ENCODE measurements around the gene C5orf34.
"Not testable (repeated sequence)": the region's sequence is repeated elsewhere in the genome, so short reads cannot be mapped to it uniquely, and the experiment has no call there.

Gene C5orf34

DNA sequence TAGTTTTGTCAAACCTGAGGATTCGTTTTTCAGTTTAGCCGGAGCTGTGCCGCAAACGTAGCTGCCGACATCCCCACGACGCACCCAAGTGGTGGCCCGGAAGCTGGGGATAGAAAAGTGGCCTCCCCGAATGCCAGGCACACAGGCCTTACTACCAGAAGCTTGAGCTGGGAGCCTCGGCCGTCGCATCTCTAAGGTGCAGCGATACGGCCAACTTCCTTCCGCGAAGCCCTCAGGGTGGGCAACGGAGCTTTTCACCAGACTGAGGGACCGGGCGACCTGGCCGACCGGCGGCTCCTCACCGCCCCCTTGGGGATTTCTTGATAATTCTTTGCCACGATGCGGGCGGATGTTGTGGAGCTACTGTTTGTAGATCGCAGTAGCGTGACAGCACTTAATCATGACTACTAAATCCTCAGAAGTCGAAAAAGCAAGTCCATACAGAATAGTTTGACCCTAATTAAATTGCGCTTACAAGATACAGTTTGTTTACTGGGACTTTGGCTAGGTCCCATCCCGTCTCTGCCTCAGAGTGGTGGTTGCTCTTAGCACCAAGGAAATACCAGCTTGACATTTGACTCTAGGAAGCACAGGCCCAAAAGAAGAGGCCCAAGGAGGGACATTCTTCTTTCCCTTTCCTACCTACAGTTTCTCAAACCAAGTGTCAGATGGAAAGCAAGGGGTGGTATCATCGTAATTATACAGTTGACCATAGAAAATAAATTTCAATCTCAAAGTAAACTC, 30.7 kb downstream of the C5orf34 start:
- H3K36me3 Mint-ChIP-seq (ENCODE audit: low read depth) = peaks cover 28% of the 10 kb centered on the region
- H3K27ac Mint-ChIP-seq = peak overlapping the region; percentile 99
- no peaks in the 10 kb centered on the region for H3K9me3 Mint-ChIP-seq
- DNase-seq = peak; percentile 86
- peak; percentile 73 for ATAC-seq
- H3K4me3 Mint-ChIP-seq = peak overlapping the region; percentile 95
- peaks cover 2% of the 10 kb centered on the region for H3K27me3 Mint-ChIP-seq
- H3K4me1 Mint-ChIP-seq = peaks cover 48% of the 10 kb centered on the region

DNA sequence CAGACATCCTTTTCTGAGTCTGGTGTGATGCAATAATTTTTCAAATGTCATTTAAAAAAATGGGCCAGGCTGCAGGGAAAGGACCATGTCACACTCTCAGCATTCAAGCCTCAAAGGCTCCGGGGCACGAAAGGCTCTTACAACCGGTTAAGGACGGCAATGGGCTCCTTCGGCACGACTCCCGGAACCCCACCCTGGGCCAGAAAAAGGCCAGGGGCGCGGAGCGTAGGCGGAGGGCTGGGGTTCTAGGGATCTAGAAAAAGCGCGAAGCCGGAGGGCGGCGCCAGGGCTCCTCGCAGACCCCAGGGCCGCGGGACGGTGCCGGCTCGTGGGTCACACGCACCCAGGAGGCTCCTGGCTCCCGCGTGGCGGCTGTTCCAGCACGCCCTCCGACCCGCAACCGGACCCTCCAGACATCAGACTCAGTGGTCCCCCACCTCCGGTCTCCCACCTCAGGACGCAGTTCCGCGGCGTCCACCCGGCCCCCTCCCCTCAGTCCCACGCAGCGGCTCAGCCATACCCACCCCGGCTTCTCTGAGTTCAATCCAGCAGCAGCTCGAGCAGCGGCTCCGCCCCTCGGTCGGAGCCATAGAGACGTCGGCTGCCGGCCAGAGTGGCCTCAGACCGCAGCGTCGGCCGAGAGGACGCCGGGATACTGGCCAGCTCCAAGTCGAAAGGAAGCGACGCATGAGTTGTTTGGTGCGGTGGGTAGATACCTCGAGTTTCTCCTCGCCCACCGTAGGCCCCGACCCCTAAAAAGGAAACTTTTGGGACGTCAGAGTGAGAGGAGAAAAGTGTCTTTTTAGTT, 31.4 kb downstream of the C5orf34 start, which contains the start of gene TMEM267:
TSS of gene TMEM267 (minus strand) at position 568 of the 808 bp plus-strand sequence. CDS start 29,896 bp downstream, outside the sequence.
- ATAC-seq (peak; percentile 87), DNase-seq (peak; percentile 84)
- peak within 1 kb of the TSS; percentile 95 for H3K4me3 Mint-ChIP-seq
- peaks cover 26% of the 10 kb centered on the region for H3K36me3 Mint-ChIP-seq (ENCODE audit: low read depth)
- H3K4me1 Mint-ChIP-seq = peaks cover 48% of the 10 kb centered on the region
- no peaks in the 10 kb centered on the region for H3K9me3 Mint-ChIP-seq
- peak within 1 kb of the TSS; percentile 99 for H3K27ac Mint-ChIP-seq
- H3K27me3 Mint-ChIP-seq = peaks cover 2% of the 10 kb centered on the region

DNA sequence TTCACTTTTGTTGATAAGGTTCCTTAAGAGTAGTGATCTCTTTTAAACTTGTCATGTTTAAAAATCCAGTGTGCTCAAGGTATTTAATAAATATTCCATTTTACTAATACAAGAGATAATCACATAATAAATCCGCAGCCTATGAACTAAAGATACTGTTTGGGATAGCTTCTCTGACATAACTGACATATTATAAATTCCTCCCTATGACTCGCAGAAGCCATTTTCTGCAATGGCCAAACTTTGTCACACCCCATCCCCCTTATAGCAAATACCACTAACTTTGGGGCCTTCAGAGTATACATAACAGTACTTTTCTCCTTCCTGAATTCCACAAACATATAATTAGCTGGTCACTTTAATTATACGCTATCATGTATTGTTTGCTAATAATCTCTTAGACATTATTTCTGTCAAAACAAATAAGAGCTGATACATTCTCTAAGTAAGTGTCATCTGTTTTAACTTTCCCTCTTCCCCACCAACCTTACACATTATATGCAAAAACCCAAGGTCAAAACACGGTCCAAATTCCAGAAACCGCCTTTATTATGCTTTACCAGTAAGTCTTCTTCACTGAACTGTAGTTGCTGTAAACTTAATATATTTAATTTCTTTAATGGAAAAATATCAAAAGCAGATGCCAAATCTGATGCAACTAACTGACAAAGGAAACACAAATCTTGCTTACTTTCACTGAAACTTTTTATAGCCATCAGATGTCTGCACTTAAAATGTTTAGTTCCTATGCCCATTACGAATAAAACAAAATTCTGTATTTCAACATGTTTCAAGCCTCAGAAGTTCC, 32.3 kb downstream of the C5orf34 start:
- Mint-ChIP-seq H3K27ac (peak overlapping the region; percentile 99), H3K36me3 (ENCODE audit: low read depth) (peaks cover 32% of the 10 kb centered on the region), H3K4me3 (peak overlapping the region; percentile 95), H3K27me3 (peaks cover 2% of the 10 kb centered on the region), H3K9me3 (no peaks in the 10 kb centered on the region), H3K4me1 (peaks cover 48% of the 10 kb centered on the region)
- no peak for DNase-seq
- ATAC-seq = no peak

DNA sequence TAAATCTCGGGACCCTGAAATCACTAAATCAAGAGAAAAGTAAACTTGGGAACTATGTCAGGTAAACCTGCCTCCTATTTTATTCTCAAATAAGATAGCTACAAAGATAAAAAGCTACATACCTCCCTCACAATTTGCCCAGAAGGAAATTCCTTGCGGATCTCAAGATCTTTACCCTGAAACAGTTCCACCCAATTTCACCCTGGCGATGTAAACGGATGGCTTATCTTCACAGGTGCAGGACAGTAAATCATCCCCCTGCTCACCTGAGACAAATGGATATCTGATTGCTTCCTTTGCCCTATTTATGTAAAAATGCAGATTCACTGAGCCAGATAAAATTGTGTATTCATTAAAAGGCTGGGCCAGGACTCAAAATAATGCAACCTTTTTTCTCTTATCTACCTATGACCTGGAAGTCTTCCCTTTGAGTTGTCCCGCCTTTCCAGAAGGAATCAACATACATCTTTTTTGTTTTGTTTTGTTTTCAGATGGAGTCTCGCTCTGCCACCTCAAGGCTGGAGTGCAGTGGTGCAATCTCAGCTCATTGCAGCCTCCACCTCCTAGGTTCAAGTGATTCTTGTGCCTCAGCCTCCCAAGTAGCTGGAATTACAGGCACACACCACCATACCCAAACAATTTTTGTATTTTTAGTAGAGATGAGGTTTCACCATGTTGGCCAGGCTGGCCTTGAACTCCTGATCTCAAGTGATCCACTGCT, 45.1 kb downstream of the C5orf34 start:
- H3K36me3 Mint-ChIP-seq (ENCODE audit: low read depth) = peaks cover 86% of the 10 kb centered on the region
- H3K27ac Mint-ChIP-seq = no peak overlapping the region
- ATAC-seq (no peak), DNase-seq (no peak)
- H3K4me3 Mint-ChIP-seq = no peak overlapping the region
- H3K27me3 Mint-ChIP-seq = no peaks in the 10 kb centered on the region
- peaks cover 32% of the 10 kb centered on the region for H3K9me3 Mint-ChIP-seq
- peaks cover 14% of the 10 kb centered on the region for H3K4me1 Mint-ChIP-seq

DNA sequence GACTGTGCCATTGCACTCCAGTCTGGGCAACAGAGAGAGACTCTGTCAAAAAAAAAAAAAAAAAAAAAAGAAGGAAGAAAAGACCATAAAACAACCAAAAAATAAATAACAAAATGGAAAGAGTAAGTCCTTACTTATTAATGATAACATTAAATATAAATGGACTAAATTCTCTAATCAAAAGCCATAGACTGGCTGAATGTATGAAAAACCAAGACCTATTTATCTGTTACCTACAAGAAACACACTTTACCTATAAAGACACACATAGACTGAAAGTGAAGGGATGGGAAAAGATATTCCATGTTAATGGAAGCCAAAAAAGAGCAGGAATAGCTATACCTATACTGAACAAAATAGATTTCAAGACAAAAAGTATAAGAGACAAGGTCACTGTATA, 47.8 kb downstream of the C5orf34 start:
- H3K27ac Mint-ChIP-seq = no peak overlapping the region
- peaks cover 1% of the 10 kb centered on the region for H3K4me1 Mint-ChIP-seq
- no peak for DNase-seq
- H3K9me3 Mint-ChIP-seq = peaks cover 26% of the 10 kb centered on the region
- no peak for ATAC-seq
- H3K36me3 Mint-ChIP-seq (ENCODE audit: low read depth) = peaks cover 75% of the 10 kb centered on the region
- H3K27me3 Mint-ChIP-seq = no peaks in the 10 kb centered on the region
- H3K4me3 Mint-ChIP-seq = no peak overlapping the region

DNA sequence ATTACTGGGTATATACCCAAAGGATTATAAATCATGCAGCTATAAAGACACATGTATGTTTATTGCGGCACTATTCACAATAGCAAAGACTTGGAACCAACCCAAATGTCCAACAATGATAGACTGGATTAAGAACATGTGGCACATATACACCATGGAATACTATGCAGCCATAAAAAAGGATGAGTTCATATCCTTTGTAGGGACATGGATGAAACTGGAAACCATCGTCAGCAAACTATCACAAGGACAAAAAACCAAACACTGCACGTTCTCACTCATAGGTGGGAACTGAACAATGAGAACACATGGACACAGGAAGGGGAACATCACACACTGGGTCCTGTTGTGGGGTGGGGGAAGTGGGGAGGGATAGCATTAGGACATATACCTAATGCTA, 49.5 kb downstream of the C5orf34 start:
- not testable (repeated sequence) for H3K4me1 Mint-ChIP-seq, H3K27me3 Mint-ChIP-seq, DNase-seq, H3K4me3 Mint-ChIP-seq, ATAC-seq, H3K27ac Mint-ChIP-seq
- Mint-ChIP-seq H3K9me3 (peaks cover 18% of the 10 kb centered on the region), H3K36me3 (ENCODE audit: low read depth) (peaks cover 64% of the 10 kb centered on the region)

DNA sequence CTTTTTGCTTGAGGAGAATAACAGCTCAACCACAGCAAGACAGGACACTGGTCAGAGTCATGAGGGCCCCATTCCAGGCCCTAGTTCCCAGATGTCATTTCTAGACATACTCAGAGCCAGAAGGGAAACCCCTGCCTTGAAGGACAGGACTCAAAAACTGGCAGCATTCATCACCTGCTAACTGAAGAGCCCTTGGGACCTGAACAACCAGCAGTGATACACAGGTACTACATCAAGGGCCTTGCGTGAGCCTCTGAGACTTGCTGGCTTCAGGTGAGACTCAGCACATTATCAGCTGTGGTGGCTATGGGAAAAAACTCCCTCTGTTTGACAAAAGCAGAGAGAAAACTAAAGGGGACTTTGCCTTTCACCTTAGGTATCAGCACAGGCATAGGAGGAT, 53.9 kb downstream of the C5orf34 start:
- no peaks in the 10 kb centered on the region for H3K4me1 Mint-ChIP-seq
- H3K27ac Mint-ChIP-seq = no peak overlapping the region
- H3K9me3 Mint-ChIP-seq = peaks cover 16% of the 10 kb centered on the region
- DNase-seq = no peak
- H3K36me3 Mint-ChIP-seq (ENCODE audit: low read depth) = peaks cover 57% of the 10 kb centered on the region
- no peak for ATAC-seq
- no peak overlapping the region for H3K4me3 Mint-ChIP-seq
- H3K27me3 Mint-ChIP-seq = no peaks in the 10 kb centered on the region

DNA sequence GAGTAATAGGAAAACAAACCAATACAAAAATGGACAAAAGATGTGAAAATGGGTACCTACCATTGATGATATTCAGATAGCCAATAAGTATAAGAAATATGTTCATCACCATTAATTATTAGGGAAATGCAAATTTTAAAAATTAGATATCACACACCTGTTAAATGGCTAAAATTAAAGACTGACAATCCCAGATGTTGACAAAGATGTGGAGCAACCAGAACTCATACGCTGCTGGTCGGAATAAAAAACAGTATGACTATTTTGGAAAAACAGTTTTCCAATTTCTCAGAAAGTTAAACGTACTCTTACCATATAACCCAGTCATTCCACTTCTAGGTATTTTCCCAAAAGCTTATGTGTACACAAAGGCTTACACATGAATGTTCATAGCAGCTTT, 58.4 kb downstream of the C5orf34 start:
- ATAC-seq = no peak
- Mint-ChIP-seq H3K27me3 (no peaks in the 10 kb centered on the region), H3K27ac (no peak overlapping the region), H3K9me3 (peaks cover 14% of the 10 kb centered on the region), H3K4me3 (no peak overlapping the region), H3K4me1 (no peaks in the 10 kb centered on the region), H3K36me3 (ENCODE audit: low read depth) (peaks cover 68% of the 10 kb centered on the region)
- DNase-seq = no peak

DNA sequence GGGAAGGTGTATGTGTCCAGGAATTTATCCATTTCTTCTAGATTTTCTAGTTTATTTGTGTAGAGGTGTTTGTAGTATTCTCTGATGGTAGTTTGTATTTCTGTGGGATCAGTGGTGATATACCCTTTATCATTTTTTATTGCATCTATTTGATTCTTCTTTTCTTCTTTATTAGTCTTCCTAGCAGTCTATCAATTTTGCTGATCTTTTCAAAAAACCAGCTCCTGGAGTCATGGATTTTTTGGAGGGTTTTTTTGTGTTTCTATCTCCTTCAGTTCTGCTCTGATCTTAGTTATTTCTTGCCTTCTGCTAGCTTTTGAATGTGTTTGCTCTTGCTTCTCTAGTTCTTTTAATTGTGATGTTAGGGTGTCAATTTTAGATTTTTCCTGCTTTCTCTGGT, 73.4 kb downstream of the C5orf34 start:
- H3K4me3 Mint-ChIP-seq, DNase-seq, H3K27ac Mint-ChIP-seq, H3K27me3 Mint-ChIP-seq, H3K4me1 Mint-ChIP-seq, ATAC-seq: not testable (repeated sequence)
- peaks cover 41% of the 10 kb centered on the region for H3K36me3 Mint-ChIP-seq (ENCODE audit: low read depth)
- H3K9me3 Mint-ChIP-seq = peaks cover 54% of the 10 kb centered on the region

DNA sequence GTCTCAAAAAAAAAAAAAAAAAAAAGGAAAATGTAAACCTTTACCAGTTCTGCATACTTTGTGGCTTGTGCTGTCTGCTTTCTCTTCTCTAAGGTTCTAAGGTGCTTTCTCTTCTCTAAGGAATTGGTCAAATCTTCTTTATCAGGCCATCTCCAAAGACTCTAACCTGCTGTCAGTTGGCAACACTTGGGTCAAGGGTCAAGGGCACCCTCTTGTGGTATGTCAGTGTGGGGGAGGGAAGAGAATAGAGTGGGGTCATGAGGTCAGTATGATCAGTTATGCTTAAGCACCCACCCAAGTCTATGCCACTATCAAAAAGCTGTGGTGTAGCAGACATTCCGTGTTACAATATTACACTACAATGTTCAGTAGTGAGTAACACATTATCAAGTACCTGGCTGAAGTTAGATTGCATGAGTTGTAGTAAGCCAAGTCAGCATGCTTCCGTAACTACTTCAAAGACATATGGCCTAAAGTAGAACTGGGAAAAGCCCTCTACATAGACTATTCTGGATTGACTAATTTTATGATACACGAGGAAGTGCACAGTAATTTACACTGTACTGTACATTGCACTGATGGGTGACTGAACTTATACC, 77.8 kb downstream of the C5orf34 start:
- DNase-seq (no peak), ATAC-seq (no peak)
- Mint-ChIP-seq H3K27me3 (no peaks in the 10 kb centered on the region), H3K36me3 (ENCODE audit: low read depth) (peaks cover 4% of the 10 kb centered on the region), H3K4me3 (no peak overlapping the region), H3K27ac (no peak overlapping the region), H3K9me3 (peaks cover 35% of the 10 kb centered on the region), H3K4me1 (no peaks in the 10 kb centered on the region)

Data from activated naive CD8-positive, alpha-beta T cell treated with anti-CD3 and anti-CD28 coated beads, Interleukin-2, amount 50 U/mL, for 24 hours (primary cell).